Fibroblast of skin of left biceps (primary cell): ENCODE data around the gene SLC38A9.
A peak's percentile ranks its signal among the peaks of the same experiment; 100 is the strongest.
"Not testable (repeated sequence)": the region's sequence is repeated elsewhere in the genome, so short reads cannot be mapped to it uniquely, and the experiment has no call there.

ENCODE experiments used
- DNase-seq, 2 experiments: peaks; one replicate each; pipeline ENCODE4 v3.0.0-alpha.2; 2013; ENCODE audit warnings: low read depth in 2 of 2

The SLC38A9 gene

DNA sequence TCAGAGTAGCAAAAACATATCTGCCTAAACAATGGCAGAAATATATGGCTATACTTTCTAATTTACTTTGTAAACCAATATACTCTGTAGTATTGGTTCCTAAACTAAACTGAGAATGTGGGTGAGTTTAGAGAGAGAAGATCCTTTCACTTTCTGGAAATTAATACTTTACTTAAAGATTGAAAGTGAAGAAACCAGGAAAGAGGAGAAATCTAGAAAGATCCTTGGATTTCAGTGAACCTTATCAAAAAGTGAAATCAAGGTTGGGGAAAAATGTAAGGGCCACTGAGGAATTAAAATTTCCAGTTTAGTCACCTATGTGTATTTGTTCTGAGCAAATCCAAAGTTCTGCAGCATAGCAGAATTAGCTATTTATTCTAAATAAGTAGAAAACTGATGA, 5.9 kb downstream of the SLC38A9 start:
- DNase-seq: no peak

DNA sequence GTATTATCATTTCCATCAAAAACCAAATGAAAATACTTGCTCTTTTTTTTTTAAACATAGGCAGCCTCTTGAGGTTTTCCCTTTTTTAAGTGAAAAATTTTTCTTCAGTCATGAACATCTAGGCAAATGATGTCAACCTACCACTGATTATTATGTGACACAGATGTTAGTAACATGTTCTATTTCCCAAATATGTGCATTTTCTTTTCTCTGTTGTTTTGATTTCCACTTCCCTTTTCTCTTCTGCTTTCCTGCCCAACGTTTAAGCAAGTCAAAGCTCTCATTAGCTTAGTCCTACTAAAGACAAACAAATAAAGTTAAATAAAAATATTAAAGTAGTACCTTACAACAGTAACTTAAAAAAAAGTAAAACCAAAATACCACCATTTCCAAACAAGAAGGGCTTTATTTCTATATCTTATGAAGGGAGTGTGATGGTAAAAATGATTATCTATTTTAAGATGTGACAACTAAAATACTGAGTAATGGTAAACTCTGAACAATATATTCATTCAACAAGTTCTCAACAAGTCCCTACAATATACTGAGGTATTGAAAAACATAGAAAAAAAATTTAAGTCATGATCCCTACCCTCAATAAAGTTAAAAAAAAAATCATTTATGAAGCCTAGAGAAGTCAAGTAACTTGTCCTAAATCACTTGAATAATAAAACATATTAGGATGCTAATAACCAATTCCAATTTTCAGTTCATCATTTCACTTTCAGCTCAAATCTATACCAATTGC, 9.4 kb downstream of the SLC38A9 start:
- DNase-seq: no peak

DNA sequence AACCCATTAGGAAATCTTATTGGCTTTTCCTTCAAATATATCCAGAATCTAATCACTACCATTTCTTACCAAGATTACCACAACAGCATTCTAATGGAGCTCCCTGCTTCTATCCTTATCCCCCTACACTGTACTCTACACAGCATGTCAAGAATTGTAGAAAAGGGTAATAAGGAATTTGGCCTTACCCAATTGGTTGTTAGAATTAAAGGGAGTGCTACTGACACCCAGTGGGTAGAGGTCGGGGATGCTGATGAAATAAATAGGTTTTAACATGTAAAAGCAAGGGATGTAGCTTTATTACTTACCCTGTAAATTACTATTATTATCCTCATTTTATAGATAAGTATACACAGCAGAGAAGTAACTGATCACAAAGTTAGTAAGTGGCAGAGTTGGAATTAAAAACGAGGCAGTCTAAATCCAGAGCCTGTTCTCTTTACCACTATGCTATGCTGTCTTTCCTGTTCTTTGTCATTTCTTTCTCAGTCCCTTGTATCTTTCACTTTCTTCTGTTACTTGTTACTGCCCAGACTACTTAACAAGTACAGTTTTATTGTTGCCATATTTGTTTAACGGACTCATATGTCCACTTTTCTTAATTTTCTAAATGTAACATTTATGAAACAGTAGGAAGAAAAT, 10.5 kb downstream of the SLC38A9 start:
- no peak for DNase-seq

DNA sequence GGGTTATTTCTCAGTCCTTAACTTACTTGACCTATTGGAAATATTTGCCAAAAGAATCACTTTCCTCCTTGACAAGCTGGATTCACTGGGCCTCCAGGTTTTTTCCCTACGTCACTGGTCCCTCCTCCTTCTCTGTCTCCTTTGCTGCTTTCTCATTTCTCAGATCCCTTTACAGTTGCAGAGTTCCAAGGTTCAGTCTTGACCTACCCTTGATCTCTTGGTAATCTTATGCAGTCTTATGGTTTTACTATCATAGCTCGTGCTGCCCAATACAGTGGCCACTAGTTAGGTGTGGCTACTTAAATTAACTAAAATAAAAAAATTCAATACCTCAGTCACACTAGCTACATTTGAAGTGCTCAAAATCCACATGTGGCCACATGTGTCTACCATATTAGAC, 11.4 kb downstream of the SLC38A9 start:
- DNase-seq: no peak

DNA sequence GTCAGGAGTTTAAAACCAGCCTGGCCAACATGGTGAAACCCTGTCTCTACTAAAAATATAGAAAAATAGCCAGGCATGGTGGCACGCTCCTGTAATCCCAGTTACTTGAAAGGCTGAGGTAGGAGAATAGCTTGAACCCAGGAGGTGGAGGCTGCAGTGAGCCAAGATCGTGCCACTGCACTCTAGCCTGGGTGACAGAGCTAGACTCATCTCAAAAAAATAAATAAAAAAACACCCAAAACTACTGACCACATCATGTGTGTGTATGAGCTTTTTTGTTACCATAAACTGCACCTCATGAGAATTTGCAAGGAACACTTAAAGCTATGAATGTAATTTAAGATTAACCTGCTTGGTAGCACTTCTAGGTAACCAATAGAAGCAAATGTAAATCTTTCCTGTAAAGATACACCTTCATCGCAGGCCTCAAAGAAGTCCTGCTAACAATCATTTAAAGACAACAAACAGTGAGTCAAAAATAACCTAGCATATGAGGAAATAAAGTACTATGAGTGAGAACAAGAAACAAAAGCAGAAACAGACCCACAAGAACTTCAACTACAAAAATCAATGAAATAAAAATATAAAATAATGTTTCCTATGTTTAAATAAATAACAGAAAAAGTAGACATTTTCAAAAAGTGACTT, 13.0 kb downstream of the SLC38A9 start:
- DNase-seq: no peak

DNA sequence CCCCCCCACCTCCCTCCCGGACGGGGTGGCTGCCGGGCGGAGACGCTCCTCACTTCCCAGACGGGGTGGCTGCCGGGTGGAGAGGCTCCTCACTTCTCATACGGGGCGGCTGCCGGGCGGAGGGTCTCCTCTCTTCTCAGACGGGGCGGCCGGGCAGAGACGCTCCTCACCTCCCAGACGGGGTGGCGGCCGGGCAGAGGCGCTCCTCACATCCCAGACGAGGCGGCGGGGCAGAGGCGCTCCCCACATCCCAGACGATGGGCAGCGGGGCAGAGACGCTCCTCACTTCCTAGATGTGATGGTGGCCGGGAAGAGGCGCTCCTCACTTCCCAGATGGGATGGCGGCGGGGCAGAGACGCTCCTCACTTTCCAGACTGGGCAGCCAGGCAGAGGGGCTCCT, 15.4 kb downstream of the SLC38A9 start:
- DNase-seq: not testable (repeated sequence)

DNA sequence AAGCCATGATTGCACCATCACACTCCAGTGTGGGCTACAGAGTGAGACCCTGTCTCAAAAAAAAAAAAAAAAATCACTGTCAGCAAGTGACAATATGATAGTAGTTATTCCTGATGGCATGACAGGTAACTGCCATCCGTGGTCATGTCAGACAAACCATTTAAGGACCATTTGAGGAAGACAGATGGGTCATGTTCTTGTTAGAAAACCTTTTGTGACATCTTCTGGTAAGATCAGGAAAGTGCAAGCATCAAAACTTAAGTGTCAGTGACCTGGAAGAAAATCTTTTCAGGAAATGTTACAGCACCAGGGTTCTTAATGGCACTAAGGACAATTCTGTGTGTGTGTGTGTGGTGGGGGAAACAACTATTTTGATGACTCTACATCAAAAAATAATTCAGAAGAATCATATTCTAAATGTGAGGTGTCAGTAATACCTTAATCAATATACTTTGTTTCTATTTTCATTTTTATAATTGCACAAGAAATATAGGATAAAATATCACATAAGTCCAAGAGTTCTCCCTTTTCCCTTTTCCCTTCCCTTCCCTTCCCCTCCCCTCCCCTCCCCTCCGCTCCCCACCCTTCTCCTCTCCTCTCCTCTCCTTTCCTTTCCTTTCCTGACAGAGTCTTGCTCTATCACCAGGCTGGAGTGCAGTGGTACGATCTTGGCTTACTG, 17.8 kb downstream of the SLC38A9 start:
- no peak for DNase-seq

DNA sequence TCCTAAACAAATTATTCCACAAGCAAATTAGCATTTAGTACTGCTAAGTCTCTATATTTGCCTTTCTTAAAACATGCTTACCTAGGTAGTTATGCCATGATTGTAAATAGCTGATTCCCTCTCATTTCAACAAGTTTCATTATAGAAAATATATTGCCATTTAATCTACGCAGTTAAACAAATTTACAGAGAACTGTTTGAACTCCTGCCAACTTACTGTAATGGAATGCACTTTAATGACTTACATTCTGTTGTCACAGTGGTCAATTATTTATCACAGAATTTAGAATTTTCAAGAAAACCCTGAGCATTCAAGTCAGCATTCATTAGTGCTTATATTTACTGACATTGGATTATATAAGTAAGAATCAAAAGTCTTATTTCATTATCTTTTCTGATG, 19.6 kb downstream of the SLC38A9 start:
- DNase-seq: no peak

DNA sequence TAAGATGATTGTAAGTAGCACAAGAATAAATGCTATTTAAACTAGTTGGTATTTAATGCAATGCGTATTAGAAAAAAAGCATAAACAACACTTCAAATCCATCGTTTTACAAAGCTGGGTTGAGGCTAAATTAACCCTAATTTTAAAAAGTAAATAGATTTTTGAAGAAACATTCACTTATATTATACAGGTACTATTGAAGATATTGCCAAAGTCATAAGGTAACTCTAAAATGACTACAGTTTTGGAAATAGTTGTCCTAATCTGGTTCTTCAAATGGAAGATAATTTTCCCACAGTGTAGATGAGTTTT, 20.1 kb downstream of the SLC38A9 start:
- no peak for DNase-seq

DNA sequence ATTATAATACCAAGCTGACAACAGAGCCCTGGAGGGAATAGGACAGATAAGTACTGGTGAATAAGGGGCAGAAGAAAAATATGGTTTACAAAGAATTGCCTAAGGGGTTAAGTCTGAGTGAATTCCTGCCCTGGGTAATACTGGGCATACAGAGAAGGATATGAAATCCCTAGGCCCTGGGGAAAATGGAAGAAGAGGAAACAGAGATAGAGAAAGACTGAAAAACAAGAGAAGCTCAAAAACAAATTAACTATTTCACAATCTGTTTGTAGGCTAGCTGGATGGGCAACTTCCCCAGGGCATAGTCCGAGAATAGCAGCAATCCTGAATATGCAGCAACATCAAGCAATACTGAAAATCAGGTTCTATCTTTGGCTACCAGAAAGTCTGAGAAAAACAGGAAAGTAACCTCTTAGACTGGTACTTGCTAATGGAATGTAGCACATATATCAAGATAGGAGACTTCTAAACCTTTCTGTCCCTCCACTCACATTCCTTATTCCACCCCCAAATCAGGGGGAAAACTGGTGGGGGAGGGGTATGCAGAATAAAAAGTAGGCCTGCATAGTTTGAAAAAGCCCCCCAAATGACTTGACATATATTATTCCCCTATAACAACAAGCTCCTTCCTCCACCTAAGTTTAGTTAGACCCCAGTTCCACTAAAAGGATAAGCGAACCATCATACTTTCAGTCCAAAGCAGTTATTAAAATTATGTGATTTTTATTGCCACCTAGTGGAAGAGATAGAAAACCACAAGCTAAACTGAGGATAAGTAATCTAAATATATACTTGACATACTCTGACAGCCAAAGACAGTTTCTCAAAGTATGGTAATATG, 20.6 kb downstream of the SLC38A9 start:
- DNase-seq: peak in 1 of 2 experiments; percentile 42

DNA sequence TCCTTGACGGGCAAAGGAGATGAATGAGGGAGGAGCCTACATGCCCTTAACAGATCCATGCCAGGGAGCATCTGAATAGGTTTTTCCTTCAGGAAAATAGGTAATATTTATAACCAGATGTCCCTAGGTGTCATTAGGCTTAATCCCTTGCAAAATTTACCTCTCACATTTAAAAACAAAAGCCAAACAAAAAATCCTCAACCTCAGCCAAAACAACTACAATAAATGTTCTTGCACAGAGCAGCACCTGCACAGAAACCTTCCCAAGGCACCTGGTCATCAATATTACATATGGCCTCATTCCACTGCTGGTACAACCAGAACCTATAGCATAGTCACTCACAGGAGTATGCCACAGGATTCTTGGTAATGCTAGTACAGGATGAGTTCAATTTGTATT, 30.1 kb downstream of the SLC38A9 start:
- no peak for DNase-seq

DNA sequence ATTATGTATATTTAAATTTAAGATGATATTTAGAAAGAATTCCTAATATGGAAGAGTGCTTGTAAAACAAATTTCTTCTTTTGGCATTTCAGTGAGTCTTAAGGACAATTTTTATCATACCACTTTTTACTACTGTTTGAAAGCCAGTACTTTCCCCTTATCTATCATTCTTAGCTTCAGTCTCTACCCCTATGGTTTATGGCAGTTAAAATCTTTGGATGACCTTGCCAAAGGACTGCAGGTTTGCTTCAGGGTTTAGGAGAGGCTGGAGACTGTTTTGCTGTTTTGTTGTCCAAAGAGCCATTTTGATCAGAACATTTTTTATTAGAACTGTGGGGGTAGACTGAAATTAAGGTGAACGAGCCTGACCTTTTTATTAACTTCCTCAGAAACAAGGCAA, 30.8 kb downstream of the SLC38A9 start:
- DNase-seq: no peak

DNA sequence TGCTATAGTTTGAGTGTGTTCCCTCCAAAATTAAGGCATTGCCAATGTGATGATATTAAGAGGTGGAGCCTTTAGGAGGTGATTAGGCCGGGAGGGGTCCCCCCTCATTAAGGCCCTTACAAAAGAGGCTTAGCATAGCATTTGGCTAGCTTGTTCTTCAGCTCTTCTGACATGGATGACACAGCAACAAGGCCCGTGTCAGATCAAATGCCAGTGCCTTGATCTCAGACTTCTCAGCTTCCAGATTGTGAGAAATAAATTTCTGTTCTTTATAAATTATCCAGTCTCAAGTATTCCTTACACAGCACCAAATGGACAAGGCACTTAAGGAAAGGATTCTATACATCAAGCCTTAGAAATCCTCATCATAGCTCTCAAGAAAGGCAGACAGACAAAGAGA, 31.8 kb downstream of the SLC38A9 start:
- DNase-seq: no peak

DNA sequence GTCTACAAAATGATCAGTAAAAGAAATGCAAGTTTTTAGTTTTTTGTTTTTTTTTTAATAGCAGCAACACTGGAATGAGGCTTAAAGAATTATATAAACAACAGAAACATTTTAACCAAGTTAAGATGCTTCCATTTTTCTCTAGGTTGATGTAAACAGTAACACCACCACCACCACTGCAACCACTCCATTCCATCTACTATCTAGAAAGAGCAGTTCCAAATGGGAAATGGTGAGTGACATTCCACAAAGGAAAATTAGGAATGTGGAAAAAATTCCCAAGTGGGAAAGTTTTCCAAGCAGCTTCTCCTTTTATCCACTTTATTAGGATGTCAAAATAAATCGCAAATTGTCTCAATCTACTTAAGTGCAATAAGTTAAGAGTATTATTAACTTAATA, 32.6 kb downstream of the SLC38A9 start:
- DNase-seq: no peak

DNA sequence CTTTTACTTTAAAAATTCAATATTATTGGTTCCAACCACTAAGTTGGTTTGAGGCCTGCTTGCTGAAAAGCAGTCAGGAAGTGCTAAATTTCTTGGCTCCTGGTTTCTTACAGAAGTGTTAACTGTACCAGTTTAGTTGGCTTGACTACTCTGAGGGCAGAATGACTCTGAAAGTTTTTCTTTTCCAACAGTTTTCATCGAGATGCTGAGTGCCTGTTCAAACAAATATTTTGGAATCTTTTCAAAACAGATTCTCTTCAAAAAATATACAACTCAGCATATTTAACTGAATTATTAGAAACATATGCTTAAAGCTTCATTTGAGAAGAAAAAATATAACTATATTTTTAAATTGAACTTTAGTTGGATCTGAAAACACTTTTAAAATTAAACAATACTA, 37.0 kb downstream of the SLC38A9 start:
- peak in 1 of 2 experiments; percentile 42 for DNase-seq

DNA sequence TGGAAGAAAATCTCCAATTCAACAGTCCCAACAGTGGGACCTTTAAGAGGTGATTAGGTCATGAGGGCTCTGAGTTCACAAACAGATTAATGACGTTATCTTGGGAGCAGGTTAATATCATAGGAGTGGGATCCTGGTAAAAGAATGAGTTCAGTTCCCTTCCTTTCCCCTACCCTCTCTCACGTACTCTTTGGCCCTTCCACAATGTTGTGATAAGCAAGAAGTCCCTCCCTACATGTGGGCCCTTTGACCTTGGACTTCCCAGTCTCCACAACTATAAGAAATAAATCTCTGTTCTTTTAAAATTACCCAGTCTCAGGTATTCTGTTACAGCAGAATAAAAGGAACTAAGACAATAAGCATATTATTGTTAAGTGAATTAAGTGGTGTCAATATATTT, 37.8 kb downstream of the SLC38A9 start:
- DNase-seq: no peak

DNA sequence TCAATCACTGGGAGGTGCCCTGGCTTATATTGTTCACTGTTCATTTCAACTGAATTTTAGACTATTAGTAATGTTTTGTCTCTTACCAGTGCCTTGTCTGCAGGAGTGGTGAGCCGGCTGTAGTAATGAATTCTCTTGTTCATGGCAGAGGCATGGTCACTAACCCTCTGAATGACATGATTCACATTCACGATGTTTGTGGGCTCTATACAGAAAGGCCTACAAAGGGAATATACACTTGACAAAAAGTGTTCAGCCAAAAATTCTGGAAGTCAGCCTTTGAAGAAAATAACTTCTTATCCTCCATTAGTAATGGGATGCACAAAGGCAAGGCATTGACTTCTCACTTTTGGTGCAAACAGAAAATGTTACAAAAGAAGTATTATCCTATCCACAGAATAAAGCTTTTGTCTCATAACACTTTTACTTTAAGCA, 39.6 kb downstream of the SLC38A9 start:
- DNase-seq: no peak

DNA sequence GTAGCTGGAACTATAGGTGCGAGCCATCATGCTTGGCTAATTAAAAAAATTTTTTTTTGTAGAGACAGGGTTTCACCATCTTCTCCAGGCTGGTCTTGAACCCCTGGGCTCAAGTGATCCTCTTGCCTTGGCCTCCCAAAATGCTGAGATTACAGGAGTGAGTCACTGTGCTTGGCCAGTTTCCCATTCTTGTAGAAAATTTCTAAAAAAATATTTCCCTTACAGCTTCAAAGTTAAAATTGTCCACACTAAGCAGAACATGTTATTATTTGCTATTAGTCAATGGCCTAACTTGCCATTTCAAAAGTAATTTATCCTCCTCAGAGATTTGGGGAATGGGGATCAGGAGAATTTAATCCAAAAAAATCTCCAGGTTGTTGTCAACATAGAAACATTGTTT, 40.1 kb downstream of the SLC38A9 start:
- DNase-seq: no peak

DNA sequence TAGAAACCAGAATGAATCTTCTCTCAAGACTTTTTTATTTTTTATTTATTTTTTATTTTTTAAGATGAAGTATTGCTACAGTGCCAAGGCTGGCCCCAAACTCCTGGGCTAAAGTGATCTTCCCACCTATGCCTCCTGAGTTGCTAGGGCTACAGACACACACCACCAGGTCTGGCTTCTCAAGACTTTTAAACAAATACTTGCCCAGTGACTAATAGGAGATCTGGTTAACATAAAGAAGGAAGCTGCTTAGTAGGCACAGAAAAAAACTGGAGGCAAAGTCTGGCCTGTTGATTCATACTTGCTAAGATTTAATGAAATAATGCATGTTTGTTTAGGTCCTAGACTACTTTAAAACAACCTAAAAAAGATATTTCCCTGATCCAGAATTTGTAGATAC, 43.8 kb downstream of the SLC38A9 start:
- DNase-seq: peak in 1 of 2 experiments; percentile 53

DNA sequence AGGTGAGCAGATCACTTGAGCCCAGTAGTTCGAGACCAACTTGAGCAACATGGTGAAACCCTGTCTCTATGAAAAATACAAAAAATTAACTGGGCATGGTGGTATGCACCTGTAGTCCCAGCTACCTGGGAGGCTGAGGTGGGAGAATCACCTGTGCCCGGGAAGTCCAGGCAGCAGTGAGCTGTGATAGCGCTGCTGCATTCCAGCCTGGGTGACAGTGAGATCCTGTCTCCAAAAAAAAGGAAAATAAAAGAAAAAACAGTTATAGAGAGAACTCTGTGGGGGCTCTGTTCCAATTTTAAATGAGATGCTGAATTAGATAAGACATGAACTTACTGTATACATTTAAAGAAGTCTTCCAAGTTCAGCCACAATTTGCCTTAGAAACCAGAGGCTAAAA, 44.2 kb downstream of the SLC38A9 start:
- DNase-seq: no peak

DNA sequence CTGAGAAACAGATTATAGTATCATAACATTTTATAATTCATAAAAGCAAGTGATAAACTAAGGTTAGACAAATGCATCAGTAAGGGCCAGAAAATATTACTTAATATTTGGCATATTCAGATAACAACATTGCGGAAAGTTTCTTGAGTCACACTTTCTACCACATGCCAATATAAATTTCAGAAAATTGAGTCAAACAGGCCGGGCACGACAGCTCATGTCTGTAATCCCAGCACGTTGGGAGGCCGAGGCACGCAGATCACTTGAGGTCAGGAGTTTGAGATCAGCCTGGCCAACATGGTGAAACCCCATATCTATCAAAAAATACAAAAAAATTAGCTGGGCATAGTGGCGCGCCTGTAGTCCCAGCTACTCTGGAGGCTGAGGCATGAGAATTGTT, 47.1 kb downstream of the SLC38A9 start:
- no peak for DNase-seq

DNA sequence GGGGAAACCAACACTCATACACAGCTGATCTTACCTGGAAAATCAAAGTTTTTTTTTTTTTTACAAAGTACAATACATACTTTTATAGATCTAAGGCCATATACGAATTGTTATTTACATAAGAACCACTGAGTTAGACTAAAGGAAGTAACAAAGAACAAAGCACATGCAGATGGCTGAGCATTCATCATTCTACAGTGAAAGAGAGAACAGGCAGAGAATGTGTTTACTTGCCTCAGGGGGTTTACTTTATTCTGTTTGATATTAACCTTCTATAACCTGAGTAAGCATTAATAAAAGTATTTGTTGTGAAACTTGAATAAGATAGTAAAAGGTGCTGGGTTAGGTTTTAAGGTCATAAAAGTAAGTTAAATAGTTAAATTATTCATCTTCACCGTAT, 54.7 kb downstream of the SLC38A9 start:
- DNase-seq: no peak
